Stimulated activated CD4-positive, alpha-beta T cell treated with anti-CD3 and anti-CD28 coated beads, TNF-alpha, amount 100 ng/mL, for 24 hours (primary cell): ENCODE results near the gene CALML6.
"Not testable (repeated sequence)": the region's sequence is repeated elsewhere in the genome, so short reads cannot be mapped to it uniquely, and the experiment has no call there.

Source experiments
- DNase-seq, 3 experiments: peaks; one replicate each; pipeline ENCODE4 v3.0.0-alpha.2; 2020; ENCODE audit warnings: low read depth in 3 of 3

The CALML6 gene

GRCh38 chr1:1914971-1915692 is at the start of gene CALML6:
Gene CALML6, plus strand, starts transcription at chr1:1915260. Its CDS starts 21 bp downstream, at chr1:1915281.
- DNase-seq: no peak

GRCh38 chr1:1867164-1867563 is 47.9 kb upstream of the CALML6 start:
- no peak for DNase-seq

GRCh38 chr1:1869469-1869868 is 45.6 kb upstream of the CALML6 start:
- no peak for DNase-seq

GRCh38 chr1:1872329-1872994 is 42.6 kb upstream of the CALML6 start:
- DNase-seq: no peak

- no peak for DNase-seq
Observed at GRCh38 chr1:1873186-1873585, 41.9 kb upstream of the CALML6 start.

GRCh38 chr1:1874901-1875300 is 40.2 kb upstream of the CALML6 start:
- no peak for DNase-seq

GRCh38 chr1:1875932-1876331 is 39.1 kb upstream of the CALML6 start:
- no peak for DNase-seq

- DNase-seq: no peak
Observed at GRCh38 chr1:1876335-1876930, 38.6 kb upstream of the CALML6 start.

- no peak for DNase-seq
Observed at GRCh38 chr1:1877865-1878436, 37.1 kb upstream of the CALML6 start.

- DNase-seq: no peak
Observed at GRCh38 chr1:1879942-1880341, 35.1 kb upstream of the CALML6 start.

- no peak for DNase-seq
Observed at GRCh38 chr1:1880617-1881312, 34.3 kb upstream of the CALML6 start.

GRCh38 chr1:1881727-1882126 is 33.3 kb upstream of the CALML6 start:
- DNase-seq: no peak

GRCh38 chr1:1883092-1883873 is 31.8 kb upstream of the CALML6 start:
- DNase-seq: no peak

- not testable (repeated sequence) for DNase-seq
Observed at GRCh38 chr1:1883890-1884289, 31.2 kb upstream of the CALML6 start.

GRCh38 chr1:1889090-1889750 is 25.8 kb upstream of the CALML6 start:
- DNase-seq: no peak

- peak in 1 of 3 experiments; percentile 38 for DNase-seq
Observed at GRCh38 chr1:1889847-1890505, 25.1 kb upstream of the CALML6 start.

GRCh38 chr1:1890506-1891348 is 24.3 kb upstream of the CALML6 start, which contains the start of gene GNB1:
Gene GNB1, minus strand, starts transcription at chr1:1891087. Its CDS starts 65,634 bp downstream, at chr1:1825453.
- peak; percentile 71 to 82 (median 73) for DNase-seq

- DNase-seq: peak; percentile 50 to 76 (median 55)
Observed at GRCh38 chr1:1891349-1892078, 23.5 kb upstream of the CALML6 start.
